GM12878 (cell line): Measurements from ENCODE around the gene YWHAG. TPM values are rescaled to one million over a fixed set of nuclear protein-coding genes. Genes with fewer than 3 reads are reported as not detected.
A peak's percentile ranks its signal among the peaks of the same experiment; 100 is the strongest.

ENCODE experiments used
- ATAC-seq: fragments of 200-7000 bp; cut with Tn5 transposase; 3 replicates; pipeline ENCODE4 v1.9.1; 2020; ENCODE audit warnings: mild to moderate bottlenecking, moderate library complexity
- BruUV-seq: library from RNA; stranded (reverse); fragments of 400-500 nt; replicated peaks from 2 replicates; lab custom pipeline; 2021; lab: Mats Ljungman, UMichigan
- CTCF ChIA-PET: fragments of 300-600 bp; sonication (Branson Sonifier 250); formaldehyde crosslinking; extraction: SDS; loops from one replicate; lab custom pipeline; 2021; ENCODE audit warnings: inconsistent platforms; lab: Yijun Ruan, JAX
- POLR2A ChIA-PET: fragments of 350-600 bp; formaldehyde crosslinking; extraction: SDS; loops from one replicate; lab custom pipeline; 2021; ENCODE audit warnings: inconsistent platforms; lab: Charles Lee
- RAD21 ChIA-PET: fragments of 300-600 bp; sonication (Branson Sonifier 250); formaldehyde crosslinking; loops from one replicate; lab custom pipeline; 2023; ENCODE audit warnings: antibody characterized with exemption; ENCODE audit not compliant: unreplicated experiment; lab: Charles Lee
- SMC1A ChIA-PET: fragments of 300-600 bp; sonication (Branson Sonifier 250); formaldehyde crosslinking; loops from one replicate; lab custom pipeline; 2023; ENCODE audit not compliant: unreplicated experiment, uncharacterized antibody; lab: Charles Lee
- DNase-seq: peaks from one replicate; pipeline ENCODE4 v3.0.0-alpha.2; 2011; ENCODE audit warnings: low read depth, low spot score
- FAIRE-seq: peaks from 3 replicates; lab custom pipeline; 2011; peaks lifted over from hg19 to GRCh38; lab: Jason Lieb, UNC
- H2AFZ ChIP-seq: 2 replicates; pipeline ENCODE4 v1.6.0; 2011; ENCODE audit warnings: low read depth, low read length, control low read depth; ENCODE audit not compliant: control insufficient read depth
- H3K27ac ChIP-seq: 2 replicates; pipeline ENCODE4 v1.5.1; 2011; ENCODE audit warnings: control low read depth; ENCODE audit not compliant: control insufficient read depth, insufficient read depth
- H3K27me3 ChIP-seq, 2 experiments: replicated peaks in 1 of 2; 2 replicates each; pipeline versions ENCODE4 v1.6.0 to v1.6.1; 2011; ENCODE audit warnings: low read length in 1 of 2; ENCODE audit not compliant: control insufficient read depth in 2 of 2, insufficient read depth in 2 of 2
- H3K36me3 ChIP-seq, 2 experiments: 2 replicates each; pipeline ENCODE4 v1.5.1; 2011; ENCODE audit warnings: low read length in 1 of 2; ENCODE audit not compliant: control insufficient read depth in 2 of 2, insufficient read depth in 2 of 2
- H3K4me1 ChIP-seq: 2 replicates; pipeline ENCODE4 v1.6.1; 2011; ENCODE audit warnings: mild to moderate bottlenecking, low read length, moderate library complexity, mixed read lengths; ENCODE audit not compliant: control insufficient read depth, insufficient read depth
- H3K4me2 ChIP-seq: 2 replicates; pipeline ENCODE4 v1.6.0; 2011; ENCODE audit warnings: control low read depth; ENCODE audit not compliant: control insufficient read depth, insufficient read depth
- H3K4me3 ChIP-seq: fragments of 200-600 bp; sonication (generic); 2 replicates; pipeline ENCODE4 v1.5.1; 2016
- H3K79me2 ChIP-seq: 2 replicates; pipeline ENCODE4 v1.6.0; 2011; ENCODE audit warnings: low read length; ENCODE audit not compliant: control insufficient read depth, insufficient read depth
- H3K9ac ChIP-seq: 2 replicates; pipeline ENCODE4 v1.8.0; 2011; ENCODE audit warnings: low read length, control low read depth, mixed read lengths; ENCODE audit not compliant: control insufficient read depth, insufficient read depth
- H3K9me3 ChIP-seq: replicated peaks from 3 replicates; pipeline ENCODE4 v1.5.1; 2011; ENCODE audit warnings: mild to moderate bottlenecking, low read length; ENCODE audit not compliant: control insufficient read depth, insufficient read depth
- H4K20me1 ChIP-seq: 2 replicates; pipeline ENCODE4 v1.6.0; 2011; ENCODE audit not compliant: control insufficient read depth, insufficient read depth
- MTA3 ChIP-seq: IDR thresholded peaks from 2 replicates; pipeline ENCODE4 v1.6.1; 2012; ENCODE audit warnings: low read length, inconsistent platforms, borderline replicate concordance
- POLR2A ChIP-seq: IDR thresholded peaks from 2 replicates; pipeline ENCODE4 v1.6.1; 2011; ENCODE audit warnings: low read depth, mild to moderate bottlenecking, low read length
- POLR2AphosphoS5 ChIP-seq: IDR thresholded peaks from 2 replicates; pipeline ENCODE4 v1.6.1; 2011; ENCODE audit warnings: mild to moderate bottlenecking, low read length, inconsistent platforms
- RELA ChIP-seq: fragments of 450-650 bp; IDR thresholded peaks from 2 replicates; pipeline ENCODE4 v1.8.0; 2014; ENCODE audit warnings: borderline replicate concordance; ENCODE audit not compliant: partially characterized antibody
- SUZ12 ChIP-seq: fragments of 200-600 bp; sonication (generic); IDR thresholded peaks from one replicate; pipeline ENCODE4 v1.6.1; 2018; ENCODE audit warnings: antibody characterized with exemption, mild to moderate bottlenecking; ENCODE audit not compliant: unreplicated experiment
- ZNF24 ChIP-seq: fragments of 450-650 bp; IDR thresholded peaks from 2 replicates; pipeline ENCODE4 v1.6.1; 2017; ENCODE audit warnings: antibody characterized with exemption, mild to moderate bottlenecking
- WGBS: methylation state at CpG from one replicate; pipeline ENCODE4 v1.1.6; 2016; ENCODE audit warnings: low lambda C conversion rate; ENCODE audit not compliant: insufficient replicate concordance, insufficient coverage; ENCODE audit errors: missing lambda C conversion rate; 5-methylcytosine and 5-hydroxymethylcytosine counted together
- in situ Hi-C: fragments of 300-500 bp; cut with MboI; formaldehyde crosslinking; loops from 9 replicates; pipeline ENCODE4 v1.14.3; 2018; ENCODE audit warnings: mixed read lengths
- intact Hi-C: fragments of 100-400 bp; cut with micrococcal nuclease; formaldehyde crosslinking; loops from one replicate; pipeline ENCODE4 v1.14.2; 2022; ENCODE audit not compliant: unreplicated experiment
- polyA plus RNA-seq, 11 experiments: library from polyadenylated mRNA; depleted of rRNA in 4 of 11; unstranded in 6 of 11; stranded (reverse) in 5 of 11; fragments of >200 nt; fragmentation: Nextera tagmentation in 4 of 11; fragmentation: Illumina TruSeq in 1 of 11; extraction: Ambion mirVana in 4 of 11; extraction: Trizol in 1 of 11; gene quantifications; 1 replicate in 1 of 11; 2 replicates in 10 of 11; pipeline versions ENCODE4 v1.2.1 to v1.2.3, GENCODE V29; 2011 to 2016; ENCODE audit warnings: inconsistent platforms in 2 of 11, missing spikeins in 2 of 11, low read depth in 1 of 11
- total RNA-seq, 4 experiments: library from RNA; depleted of rRNA in 3 of 4; stranded (reverse); fragments of >200 nt in 3 of 4; fragmentation: Illumina TruSeq in 1 of 4; extraction: Trizol in 1 of 4; gene quantifications; 2 replicates each; pipeline versions ENCODE4 v1.2.1 to v1.2.3, GENCODE V29; 2013 to 2021

Gene YWHAG
- total and polyA plus RNA-seq, 10 of the 15 experiments (the other 5 are each of a cell fraction or from before 2014, with no cell fraction given) = 20.2 to 157 (median 41.3) TPM

DNA sequence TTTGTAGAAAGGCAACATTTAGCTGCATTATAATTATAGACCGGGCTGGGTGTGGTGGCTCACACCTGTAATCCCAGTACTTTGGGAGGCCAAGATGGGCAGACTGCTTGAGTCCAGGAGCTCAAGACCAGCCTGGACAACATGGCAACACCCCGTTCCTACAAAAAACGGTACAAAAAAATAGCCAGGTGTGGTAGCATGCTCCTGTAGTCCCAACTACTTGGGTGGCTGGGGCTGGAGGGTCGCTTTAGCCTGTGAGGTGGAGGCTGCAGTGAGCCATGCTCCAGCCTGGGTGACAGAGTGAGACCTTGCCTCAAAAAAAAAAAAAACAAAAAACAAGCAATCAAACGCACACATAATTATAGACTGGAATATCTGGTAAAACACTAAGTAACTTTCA lies 5.0 kb downstream of the YWHAG start (continued):
- TF ChIP-seq RELA = no peak
- TF ChIP-seq ZNF24 = no peak

DNA sequence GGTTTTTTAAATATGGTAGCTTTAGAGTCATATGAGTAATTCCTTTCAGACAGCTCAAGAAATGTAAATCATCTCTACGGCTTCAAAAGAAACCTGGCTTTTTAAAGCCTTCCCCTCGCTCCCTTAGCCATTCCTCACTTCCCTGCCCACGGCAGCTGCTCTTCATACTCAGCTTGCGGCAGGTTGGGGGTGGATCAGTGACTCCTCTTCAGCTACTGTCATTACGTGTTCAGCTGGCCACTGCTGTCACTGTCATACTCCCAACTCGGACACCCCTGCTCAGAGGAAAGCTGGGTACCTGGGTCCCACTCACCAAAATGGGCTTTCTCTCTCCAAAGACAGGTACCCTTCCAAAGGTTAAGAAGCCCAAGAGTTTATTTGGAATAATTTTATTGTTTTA lies 6.6 kb downstream of the YWHAG start:
- no peak overlapping the region for H3K9ac ChIP-seq
- intact Hi-C loops = no loop called here
- peaks cover 10% of the 10 kb centered on the region for H4K20me1 ChIP-seq
- FAIRE-seq = no peak
- 2% methylated on average over 6 of the region's 6 CpGs for WGBS
- peaks cover 4 to 32% of the 10 kb centered on the region in 2 experiments for H3K36me3 ChIP-seq
- ATAC-seq = peak; percentile 9; the same call in 1 of the 3 replicates
- peaks cover 2% of the 10 kb centered on the region; the same call in 2 of the 3 replicates for H3K9me3 ChIP-seq
- H3K27ac ChIP-seq = no peak overlapping the region
- ChIA-PET CTCF (interaction anchor here (1.6 to 2.1 kb wide), 2 partner anchors 35 to 38 kb away, joined by 3 to 5 read pairs; no protein-coding TSS in a partner anchor), POLR2A (no interaction called here), RAD21 (no interaction called here), SMC1A (interaction anchor here (0.6 to 1.5 kb wide), 2 partner anchors 10 to 14 kb away, joined by 3 to 4 read pairs; no protein-coding TSS in a partner anchor)
- no peak overlapping the region for H2AFZ ChIP-seq
- no peaks in the 10 kb centered on the region for H3K27me3 ChIP-seq
- no peak overlapping the region for H3K4me3 ChIP-seq
- in situ Hi-C loops = no loop called here
- 0 out of 2 replicates have a peak, but pooled peaks cover 3% of the 10 kb centered on the region for H3K4me1 ChIP-seq
- 0 out of 2 replicates have a peak overlapping the region, but pooled peaks have one; percentile 37 for H3K4me2 ChIP-seq
- TF ChIP-seq POLR2AphosphoS5 (peak; percentile 65; the same call in 1 of the 2 replicates), SUZ12 (no peak)
- BruUV-seq = no TSS peak
- H3K79me2 ChIP-seq = peaks cover 82% of the 10 kb centered on the region
- DNase-seq = no peak

DNA sequence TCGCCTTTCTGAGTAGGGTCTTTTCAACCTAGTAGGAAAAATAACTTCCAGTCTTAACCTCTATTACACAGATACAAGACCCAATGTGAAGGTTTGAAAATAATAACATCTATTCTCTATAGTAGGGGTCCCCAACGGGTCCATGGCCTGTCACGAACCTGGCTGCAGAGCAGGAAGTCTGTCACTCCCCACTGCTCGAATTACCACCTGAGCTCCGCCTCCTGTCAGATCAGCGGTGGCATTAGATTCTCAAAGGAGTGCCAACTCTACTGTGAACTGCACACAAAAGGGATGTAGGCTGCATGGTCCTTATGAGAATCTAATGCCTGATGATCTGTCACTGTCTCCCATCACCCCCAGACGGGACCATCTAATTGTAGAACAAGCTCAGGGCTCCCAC lies 7.4 kb downstream of the YWHAG start:
- TF ChIP-seq POLR2A (0 out of 2 replicates have a peak, but pooled peaks have one; percentile 23), MTA3 (no peak)
- TF ChIP-seq, all 136 proteins: peak for 1
- Histone ChIP-seq H3K36me3 (peaks cover 11 to 35% of the 10 kb centered on the region in 2 experiments), H3K9me3 (peaks cover 2% of the 10 kb centered on the region; the same call in 2 of the 3 replicates), H3K9ac (no peak overlapping the region), H3K4me1 (0 out of 2 replicates have a peak, but pooled peaks cover 3% of the 10 kb centered on the region), H3K27me3 (no peaks in the 10 kb centered on the region), H4K20me1 (peaks cover 15% of the 10 kb centered on the region), H3K79me2 (peaks cover 81% of the 10 kb centered on the region), H2AFZ (no peak overlapping the region), H3K4me2 (no peak overlapping the region), H3K27ac (no peak overlapping the region), H3K4me3 (no peak overlapping the region)
- 69% methylated on average over 7 of the region's 7 CpGs for WGBS
- in situ Hi-C loops (no loop called here), intact Hi-C loops (no loop called here)
- FAIRE-seq = no peak
- ChIA-PET CTCF (interaction anchor here (1.2 to 1.6 kb wide), 2 partner anchors 35 to 89 kb away, joined by 3 to 4 read pairs; no protein-coding TSS in a partner anchor), POLR2A (no interaction called here), SMC1A (interaction anchor here (0.6 to 1.5 kb wide), 2 partner anchors 10 to 13 kb away, joined by 3 to 4 read pairs; no protein-coding TSS in a partner anchor), RAD21 (no interaction called here)
- no TSS peak for BruUV-seq
- DNase-seq = no peak
- ATAC-seq = no peak
